LNCAP (cell line): ENCODE results near the gene MS4A13.
A peak's percentile ranks its signal among the peaks of the same experiment; 100 is the strongest.

Source experiments
- CTCF ChIP-seq: fragments of 450-650 bp; IDR thresholded peaks from 2 replicates; pipeline ENCODE4 v1.5.1; 2017; ENCODE audit warnings: mild to moderate bottlenecking

Gene MS4A13

GRCh38 chr11:60563553-60564235 is 48.5 kb downstream of the MS4A13 start:
- TF ChIP-seq CTCF = no peak

- TF ChIP-seq CTCF = no peak
Observed at GRCh38 chr11:60566776-60567175, 51.6 kb downstream of the MS4A13 start.

GRCh38 chr11:60570970-60571369 is 55.8 kb downstream of the MS4A13 start:
- TF ChIP-seq CTCF = no peak

- TF ChIP-seq CTCF = peak; percentile 47
Observed at GRCh38 chr11:60589611-60590010, 74.4 kb downstream of the MS4A13 start.
